Small intestine (tissue), 7 donors: ENCODE results near the gene DOCK2. TPM values are rescaled to one million over a fixed set of nuclear protein-coding genes. Genes with fewer than 3 reads are reported as not detected.
A peak's percentile ranks its signal among the peaks of the same experiment; 100 is the strongest.

Experiments
- DNase-seq, 2 donors: peaks; one replicate each; pipeline versions ENCODE4 v3.0.0 to v3.0.0-alpha.2; 2013
- FAIRE-seq: peaks from 2 replicates; lab custom pipeline; 2012; peaks lifted over from hg19 to GRCh38; lab: Jason Lieb, UNC
- H3K27ac ChIP-seq, 3 donors: one replicate each; pipeline ENCODE4 v1.5.1; 2013; ENCODE audit warnings: low read length in 2 of 3, mild to moderate bottlenecking in 2 of 3, control low read depth in 1 of 3, inconsistent platforms in 1 of 3, low read depth in 1 of 3, moderate library complexity in 1 of 3
- H3K27me3 ChIP-seq, 3 donors: one replicate each; pipeline ENCODE4 v1.6.1; 2013; ENCODE audit warnings: low read length in 3 of 3, inconsistent platforms in 1 of 3; ENCODE audit not compliant: control insufficient read depth in 3 of 3, insufficient read depth in 3 of 3
- H3K36me3 ChIP-seq, 3 donors: one replicate each; pipeline ENCODE4 v1.6.1; 2013; ENCODE audit warnings: low read length in 3 of 3, inconsistent platforms in 1 of 3, low read depth in 1 of 3, mild to moderate bottlenecking in 1 of 3, moderate library complexity in 1 of 3; ENCODE audit not compliant: control insufficient read depth in 3 of 3, insufficient read depth in 2 of 3
- H3K4me1 ChIP-seq, 3 donors: one replicate each; pipeline ENCODE4 v1.6.1; 2013; ENCODE audit warnings: low read length in 2 of 3, inconsistent platforms in 1 of 3, low read depth in 1 of 3, mild to moderate bottlenecking in 1 of 3, moderate library complexity in 1 of 3; ENCODE audit not compliant: control insufficient read depth in 3 of 3, insufficient read depth in 2 of 3
- H3K4me3 ChIP-seq, 3 donors: one replicate each; pipeline ENCODE4 v1.5.1; 2013; ENCODE audit warnings: low read length in 3 of 3, control low read depth in 1 of 3, inconsistent platforms in 1 of 3, low read depth in 1 of 3, mild to moderate bottlenecking in 1 of 3, moderate library complexity in 1 of 3
- H3K9me3 ChIP-seq, 2 donors: one replicate each; pipeline ENCODE4 v1.6.1; 2013; ENCODE audit warnings: low read depth in 1 of 2, low read length in 1 of 2; ENCODE audit not compliant: control insufficient read depth in 2 of 2, insufficient read depth in 1 of 2
- WGBS, 3 donors: extraction: QIAGEN DNeasy Blood & Tissue Kit; methylation state at CpG; one replicate each; pipeline ENCODE4 v1.1.7; 2013; 5-methylcytosine and 5-hydroxymethylcytosine counted together
- polyA plus RNA-seq, 4 donors: library from polyadenylated mRNA; stranded (reverse) in 3 of 4; unstranded in 1 of 4; fragments of 200-250 nt in 3 of 4; fragments of 120-200 nt in 1 of 4; gene quantifications; one replicate each; pipeline versions ENCODE4 v1.2.1 to v1.2.3, GENCODE V29; 2013
- donor health status: healthy with polysubstance abuse.
- donor health status: control.
- donor health status: control.
- donor health status: Bipolar disorder and iron deficiency.
- donor health status: healthy.

DOCK2 gene
- polyA plus RNA-seq, 4 donors = 1.3 to 5.9 (median 3.0) TPM

DNA sequence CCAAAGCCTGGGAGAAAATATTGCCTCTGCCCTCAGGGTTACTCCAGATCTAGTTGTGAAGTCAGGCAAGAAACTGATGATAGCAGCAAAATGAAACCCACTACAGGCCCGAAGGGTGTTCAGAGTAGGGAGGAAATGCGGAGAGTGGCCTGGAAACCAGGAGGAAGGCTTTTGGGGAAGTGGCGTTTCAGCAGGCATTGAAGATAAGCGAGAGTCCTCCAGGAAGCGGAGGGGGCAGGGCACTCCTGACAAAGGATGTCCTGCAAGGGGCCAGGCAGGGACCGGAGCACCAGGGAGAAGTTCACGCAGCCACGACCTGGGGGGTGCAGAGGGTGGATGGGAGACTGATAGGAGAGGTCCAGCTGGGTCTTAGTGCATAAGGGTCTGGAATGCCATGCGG lies 460.9 kb downstream of the DOCK2 start:
- Histone ChIP-seq H3K27me3 (no peaks in the 10 kb centered on the region), H3K36me3 (no peaks in the 10 kb centered on the region), H3K4me1 (no peaks in the 10 kb centered on the region), H3K4me3 (no peak overlapping the region), H3K9me3 (peaks cover 0 to 3% of the 10 kb centered on the region in 2 donors), H3K27ac (no peak overlapping the region)
- 56 to 65% (median 62%) methylated on average over 9 of the region's 9 CpGs for WGBS, 3 donors
- FAIRE-seq = no peak
- DNase-seq = no peak

- FAIRE-seq (no peak), DNase-seq (peak; percentile 50 to 72)
- Histone ChIP-seq H3K27ac (no peak overlapping the region), H3K4me3 (no peak overlapping the region), H3K9me3 (peaks cover 0 to 3% of the 10 kb centered on the region in 2 donors), H3K27me3 (no peaks in the 10 kb centered on the region), H3K4me1 (no peaks in the 10 kb centered on the region), H3K36me3 (no peaks in the 10 kb centered on the region)
- WGBS, 3 donors = 26 to 32% (median 30%) methylated on average over 13 of the region's 13 CpGs
Measured at GRCh38 chr5:170100066-170100943, 463.2 kb downstream of the DOCK2 start.

DNA sequence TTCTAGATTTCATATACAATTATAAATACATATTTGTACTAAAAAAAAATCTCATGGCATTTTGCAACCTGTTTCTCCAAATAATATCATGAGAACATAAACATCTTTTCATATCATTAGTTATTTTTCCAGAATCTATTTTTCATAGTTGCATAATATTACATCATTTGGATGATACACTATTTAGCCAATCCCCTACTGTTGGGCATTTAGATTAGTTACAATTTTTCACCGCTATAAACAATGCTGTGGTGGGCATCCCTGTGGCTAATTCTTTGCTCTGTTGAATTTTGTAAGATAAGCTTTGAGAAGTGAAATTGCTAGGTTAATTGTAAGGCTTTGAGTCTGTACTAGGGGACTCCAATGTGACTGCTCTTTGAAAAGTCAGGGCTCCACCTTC lies 466.4 kb downstream of the DOCK2 start:
- no peak for DNase-seq
- H3K4me1 ChIP-seq = no peaks in the 10 kb centered on the region
- 89 to 97% (median 92%) methylated on average over 1 of the region's 1 CpG for WGBS, 3 donors
- no peak for FAIRE-seq
- H3K27ac ChIP-seq = no peak overlapping the region
- H3K4me3 ChIP-seq = no peak overlapping the region
- H3K27me3 ChIP-seq = no peaks in the 10 kb centered on the region
- H3K9me3 ChIP-seq = peaks cover 0 to 3% of the 10 kb centered on the region in 2 donors
- H3K36me3 ChIP-seq = no peaks in the 10 kb centered on the region

- Histone ChIP-seq H3K27me3 (no peaks in the 10 kb centered on the region), H3K27ac (no peak overlapping the region), H3K36me3 (no peaks in the 10 kb centered on the region), H3K4me1 (no peaks in the 10 kb centered on the region), H3K4me3 (no peak overlapping the region), H3K9me3 (no peaks in the 10 kb centered on the region)
- no peak for FAIRE-seq
- no peak for DNase-seq
- WGBS, 3 donors = 79 to 83% (median 79%) methylated on average over 5 to 6 of the region's 6 CpGs
Measured at GRCh38 chr5:170104299-170104698, 467.2 kb downstream of the DOCK2 start.

DNA sequence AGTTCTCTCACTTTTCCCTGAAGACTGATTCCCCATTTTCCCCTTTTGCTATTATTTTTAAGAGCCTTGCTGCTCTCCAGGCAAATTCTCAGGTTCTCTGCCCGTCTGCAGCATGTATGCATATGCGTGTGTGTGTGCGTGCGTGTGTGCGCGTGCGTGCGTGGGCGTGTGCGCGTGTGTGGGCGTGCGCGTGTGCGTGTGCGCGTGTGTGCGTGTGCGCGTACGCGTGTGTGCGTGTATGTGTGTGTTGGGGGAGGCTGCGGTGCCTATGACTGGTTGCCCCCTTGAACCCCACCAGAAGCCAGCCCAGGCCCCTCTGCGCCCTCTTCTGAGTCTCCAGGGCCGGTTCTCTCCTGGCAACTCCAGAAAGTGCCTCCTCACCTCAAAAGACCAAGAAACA lies 467.6 kb downstream of the DOCK2 start:
- no peaks in the 10 kb centered on the region for H3K27me3 ChIP-seq
- H3K36me3 ChIP-seq = no peaks in the 10 kb centered on the region
- no peak for DNase-seq
- WGBS, 3 donors = 89 to 91% (median 90%) methylated on average over 26 of the region's 26 CpGs
- H3K9me3 ChIP-seq = no peaks in the 10 kb centered on the region
- no peak overlapping the region for H3K27ac ChIP-seq
- no peaks in the 10 kb centered on the region for H3K4me1 ChIP-seq
- FAIRE-seq = no peak
- H3K4me3 ChIP-seq = no peak overlapping the region

- Histone ChIP-seq H3K9me3 (no peaks in the 10 kb centered on the region), H3K4me1 (no peaks in the 10 kb centered on the region), H3K27me3 (peaks cover 0 to 3% (median 0%) of the 10 kb centered on the region in 3 donors), H3K27ac (no peak within 1 kb of the TSS), H3K36me3 (no peaks in the 10 kb centered on the region), H3K4me3 (no peak within 1 kb of the TSS)
- DNase-seq = no peak
- FAIRE-seq = no peak
- WGBS, 3 donors = 70 to 75% (median 73%) methylated on average over 40 to 53 of the region's 53 CpGs
Measured at GRCh38 chr5:170105642-170106611, 468.9 kb downstream of the DOCK2 start, which contains the start of gene FOXI1. Gene FOXI1, plus strand, starts transcription at chr5:170105897. Its CDS starts 61 bp downstream, at chr5:170105958.

DNA sequence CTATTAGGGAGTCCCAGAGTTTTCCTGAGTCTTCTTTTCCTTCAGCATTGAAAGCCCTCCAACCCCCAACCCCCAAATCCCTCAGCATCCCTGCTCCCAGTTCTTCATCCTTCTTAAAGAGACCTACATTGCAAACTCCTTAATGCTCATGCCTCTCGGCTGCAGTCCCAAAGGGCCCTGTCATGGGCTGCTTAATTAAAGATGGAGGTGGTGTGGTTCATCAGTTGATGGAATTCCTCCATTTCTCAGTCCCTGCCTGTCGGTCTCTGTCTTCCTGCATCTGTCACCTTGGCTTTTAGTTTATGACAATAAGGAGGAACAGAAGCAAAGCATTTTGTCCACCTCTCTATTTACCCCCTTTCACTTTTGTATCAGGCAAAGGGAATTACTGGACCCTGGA lies 470.6 kb downstream of the DOCK2 start:
- H3K27me3 ChIP-seq = peaks cover 0 to 4% (median 0%) of the 10 kb centered on the region in 3 donors
- no peak for FAIRE-seq
- H3K36me3 ChIP-seq = no peaks in the 10 kb centered on the region
- H3K4me1 ChIP-seq = no peaks in the 10 kb centered on the region
- 73 to 79% (median 74%) methylated on average over 2 of the region's 2 CpGs for WGBS, 3 donors
- H3K4me3 ChIP-seq = no peak overlapping the region
- no peak for DNase-seq
- no peak overlapping the region for H3K27ac ChIP-seq
- no peaks in the 10 kb centered on the region for H3K9me3 ChIP-seq

- no peak for DNase-seq
- no peak for FAIRE-seq
- Histone ChIP-seq H3K9me3 (no peaks in the 10 kb centered on the region), H3K4me3 (no peak overlapping the region), H3K27ac (no peak overlapping the region), H3K36me3 (no peaks in the 10 kb centered on the region), H3K4me1 (no peaks in the 10 kb centered on the region), H3K27me3 (peaks cover 0 to 4% (median 0%) of the 10 kb centered on the region in 3 donors)
- WGBS, 3 donors = 74 to 87% (median 80%) methylated on average over 12 of the region's 12 CpGs
Measured at GRCh38 chr5:170108266-170108785, 471.3 kb downstream of the DOCK2 start.
